Endometrial microvascular endothelial cells (primary cell): ENCODE measurements around the gene DOCK6. TPM values are rescaled to one million over a fixed set of nuclear protein-coding genes. Genes with fewer than 3 reads are reported as not detected.

Experiments used
- in situ Hi-C: cut with HindIII; loops from 2 replicates; pipeline ENCODE4 v1.10.0; 2017; ENCODE audit warnings: low sequenced_read_pairs, low pct_unique_long_range_greater_than_20kb; ENCODE audit errors: inconsistent ontology term
- total RNA-seq: library from RNA; depleted of rRNA; stranded (reverse); fragments of >200 nt; gene quantifications from one replicate; pipeline ENCODE4 v1.2.3, GENCODE V29; 2015; ENCODE audit errors: inconsistent ontology term

Gene DOCK6
- total RNA-seq, 1 donor from 2014 or later, result 78.6 TPM

DNA sequence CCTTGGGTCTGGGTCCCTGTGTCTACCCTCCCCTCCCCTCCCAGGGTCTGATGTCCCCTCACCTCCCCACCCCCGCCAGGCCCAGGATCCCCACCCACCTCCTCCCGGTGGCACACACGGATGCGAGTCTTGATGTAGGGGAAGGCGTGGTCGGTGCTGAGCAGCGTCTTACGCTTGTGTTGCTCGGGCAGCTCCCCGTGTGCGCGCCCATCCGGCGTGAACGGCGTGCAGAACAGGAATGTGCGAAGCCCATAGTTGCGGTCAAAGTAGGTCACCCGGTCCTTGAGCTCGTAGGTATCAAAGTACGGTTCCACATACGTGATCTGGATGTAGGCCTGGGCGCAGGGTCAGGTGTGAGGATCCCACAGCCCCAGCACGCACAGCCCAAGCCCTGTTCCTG, 60.5 kb downstream of the DOCK6 start:
- in situ Hi-C loops, result no loop called here

DNA sequence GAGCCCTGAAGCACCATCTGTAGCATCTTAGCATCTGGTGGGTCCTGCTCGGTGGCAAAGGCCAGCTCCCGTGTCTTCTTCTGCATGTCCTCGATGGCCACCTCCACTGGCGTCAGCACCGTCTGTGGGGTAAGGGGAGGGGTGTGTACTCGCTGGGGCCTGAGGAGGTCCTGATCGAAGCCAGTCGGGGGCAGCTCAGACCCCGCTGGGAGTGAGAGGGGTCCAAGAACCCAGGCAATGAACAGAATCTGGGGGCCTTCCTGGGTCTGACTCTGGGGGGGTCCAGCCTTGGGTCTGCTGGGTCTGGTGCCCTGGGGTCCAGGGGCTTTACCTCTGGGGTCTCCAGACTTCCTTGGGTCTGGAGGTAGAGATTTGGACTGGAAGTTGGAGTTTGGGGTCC, 61.4 kb downstream of the DOCK6 start:
- in situ Hi-C loops, result no loop called here

DNA sequence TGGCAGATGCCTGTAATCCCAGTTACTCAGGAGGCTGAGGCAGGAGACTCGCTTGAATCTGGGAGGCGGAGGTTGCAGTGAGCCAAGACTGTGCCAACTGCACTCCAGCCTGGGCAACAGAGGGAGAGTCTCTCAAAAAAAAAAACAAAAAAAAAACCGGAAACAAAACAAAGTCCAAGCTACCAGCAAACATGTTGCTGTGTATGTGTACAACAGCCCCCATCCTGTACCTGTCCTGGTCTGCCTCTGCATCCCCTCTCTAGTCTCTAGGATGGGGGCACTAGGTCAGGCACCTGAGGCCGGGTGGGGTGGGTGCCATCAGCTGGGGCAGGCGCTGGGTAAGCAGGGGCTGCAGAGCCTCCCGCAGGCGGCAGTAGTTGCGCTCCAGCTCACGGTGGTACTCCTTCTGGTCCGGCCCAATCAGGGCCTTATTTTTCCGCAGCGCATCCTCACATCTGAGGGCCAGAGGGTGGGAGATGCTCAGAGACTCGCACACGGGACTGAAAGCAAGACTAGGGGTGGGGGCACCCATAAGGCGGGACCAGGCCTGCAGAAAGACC, 62.2 kb downstream of the DOCK6 start:
- in situ Hi-C loops, result no loop called here

DNA sequence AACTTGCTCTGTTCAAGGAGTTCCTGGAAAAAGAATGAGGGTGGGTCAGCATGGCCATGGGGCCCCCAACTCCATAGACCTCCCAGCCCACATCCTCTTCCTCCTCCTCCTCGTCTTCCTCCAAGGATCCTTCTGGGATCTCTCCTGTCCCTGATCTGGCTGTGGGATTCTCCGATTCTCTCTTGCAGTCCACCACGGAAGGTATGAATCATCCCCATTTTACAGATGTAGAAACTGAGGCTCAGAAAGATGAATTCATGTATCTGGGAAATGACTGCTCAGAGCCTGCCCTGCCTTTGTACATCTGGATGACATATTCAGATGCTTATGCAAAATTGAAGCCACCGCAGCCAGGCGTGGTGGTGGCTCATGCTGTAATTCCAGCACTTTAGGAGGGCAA, 62.8 kb downstream of the DOCK6 start:
- in situ Hi-C loops, result no loop called here

DNA sequence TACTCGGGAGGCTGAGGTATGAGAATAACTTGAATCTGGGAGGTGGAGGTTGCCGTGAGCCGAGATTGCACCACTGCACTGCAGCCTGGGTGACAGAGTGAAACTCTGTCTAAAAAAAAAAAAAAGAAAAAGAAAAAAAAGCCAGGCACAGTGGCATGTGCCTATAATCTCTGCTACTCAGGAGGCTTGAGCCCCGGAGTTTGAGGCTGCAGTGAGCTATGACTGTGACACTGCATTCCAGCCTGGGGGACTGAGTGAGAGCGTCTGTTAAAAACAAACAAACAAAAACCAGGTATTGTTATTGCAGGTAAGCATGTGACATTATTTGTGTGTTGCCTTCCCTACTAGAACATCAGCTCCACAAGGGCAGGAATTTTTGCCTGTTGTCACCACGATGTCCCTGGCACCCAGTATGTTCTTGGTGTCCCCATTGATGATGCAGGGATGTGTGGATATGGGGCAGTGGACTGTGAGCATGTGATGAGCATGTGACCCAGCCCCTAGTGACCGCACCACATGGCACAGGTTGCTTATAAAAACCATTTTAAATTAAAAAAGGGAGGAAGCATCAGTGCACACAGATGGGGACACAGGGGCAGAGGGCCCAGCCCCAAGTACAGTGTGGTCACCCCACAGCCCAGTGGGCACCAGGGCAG, 63.4 kb downstream of the DOCK6 start:
- in situ Hi-C loops, result no loop called here

DNA sequence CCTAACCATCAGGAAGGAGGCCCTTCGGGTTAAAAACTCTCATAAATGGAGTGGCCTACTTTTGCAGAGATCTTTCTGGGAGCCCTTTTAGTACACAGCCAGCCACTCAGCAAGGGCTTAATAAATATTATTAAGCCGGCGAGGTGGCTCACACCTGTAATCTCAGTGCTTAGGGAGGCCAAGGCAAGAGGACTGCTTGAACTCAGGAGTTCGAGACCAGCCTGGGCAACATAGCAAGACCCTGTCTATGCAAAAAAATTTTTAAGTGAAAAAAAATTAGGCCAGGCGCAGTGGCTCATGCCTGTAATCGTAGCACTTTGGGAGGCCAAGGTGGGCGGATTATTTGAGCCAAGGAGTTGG, 64.2 kb downstream of the DOCK6 start:
- in situ Hi-C loops, result no loop called here

DNA sequence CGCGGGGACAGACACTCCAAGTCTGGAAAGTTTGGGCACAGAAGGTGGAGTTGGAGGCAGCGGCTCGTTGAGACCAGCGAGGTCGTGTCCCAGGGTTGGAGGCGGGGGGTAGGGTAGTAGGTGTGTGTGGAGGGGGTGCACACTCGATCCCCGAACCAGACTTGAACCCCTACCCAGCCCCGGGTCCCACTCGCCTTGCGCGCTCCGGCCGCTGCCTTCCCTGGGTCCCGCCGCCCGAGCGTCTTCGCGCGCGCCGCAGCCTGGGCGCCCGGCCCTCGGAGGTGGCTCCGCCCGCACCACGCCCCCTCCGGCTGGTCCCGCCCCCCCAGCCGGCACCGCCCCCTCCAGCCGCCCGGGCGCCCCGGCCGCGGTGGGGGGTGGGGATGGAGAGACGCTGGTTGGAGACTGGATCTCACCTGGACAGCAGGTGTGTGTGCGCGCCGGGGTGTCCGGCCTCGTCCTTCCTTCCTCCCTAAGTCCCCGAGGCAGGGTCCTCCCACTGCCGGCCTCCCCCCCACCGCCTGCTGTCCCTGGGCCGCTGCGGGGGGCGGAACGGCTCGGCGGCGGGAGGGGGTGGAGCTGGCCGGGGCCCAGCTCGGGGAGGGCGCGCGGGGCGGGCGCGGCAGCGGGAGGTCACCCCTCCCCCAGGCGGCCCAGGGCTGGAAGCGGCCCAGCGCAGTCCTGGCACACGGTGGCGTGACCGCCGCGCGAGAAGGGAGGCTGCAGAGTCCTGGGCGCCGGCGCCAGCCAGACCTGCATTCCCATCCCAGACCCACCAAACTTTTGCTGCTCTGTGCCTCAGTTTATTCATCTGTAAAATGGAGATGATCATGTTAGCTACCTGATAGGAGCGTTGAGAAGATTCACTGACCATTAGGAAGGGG, 64.8 kb downstream of the DOCK6 start, which contains the start of gene KANK2:
Gene KANK2, minus strand, starts transcription at position 255 of the 884 bp plus-strand sequence. CDS start 3,034 bp downstream, outside the sequence.
- in situ Hi-C loops, result no loop called here

DNA sequence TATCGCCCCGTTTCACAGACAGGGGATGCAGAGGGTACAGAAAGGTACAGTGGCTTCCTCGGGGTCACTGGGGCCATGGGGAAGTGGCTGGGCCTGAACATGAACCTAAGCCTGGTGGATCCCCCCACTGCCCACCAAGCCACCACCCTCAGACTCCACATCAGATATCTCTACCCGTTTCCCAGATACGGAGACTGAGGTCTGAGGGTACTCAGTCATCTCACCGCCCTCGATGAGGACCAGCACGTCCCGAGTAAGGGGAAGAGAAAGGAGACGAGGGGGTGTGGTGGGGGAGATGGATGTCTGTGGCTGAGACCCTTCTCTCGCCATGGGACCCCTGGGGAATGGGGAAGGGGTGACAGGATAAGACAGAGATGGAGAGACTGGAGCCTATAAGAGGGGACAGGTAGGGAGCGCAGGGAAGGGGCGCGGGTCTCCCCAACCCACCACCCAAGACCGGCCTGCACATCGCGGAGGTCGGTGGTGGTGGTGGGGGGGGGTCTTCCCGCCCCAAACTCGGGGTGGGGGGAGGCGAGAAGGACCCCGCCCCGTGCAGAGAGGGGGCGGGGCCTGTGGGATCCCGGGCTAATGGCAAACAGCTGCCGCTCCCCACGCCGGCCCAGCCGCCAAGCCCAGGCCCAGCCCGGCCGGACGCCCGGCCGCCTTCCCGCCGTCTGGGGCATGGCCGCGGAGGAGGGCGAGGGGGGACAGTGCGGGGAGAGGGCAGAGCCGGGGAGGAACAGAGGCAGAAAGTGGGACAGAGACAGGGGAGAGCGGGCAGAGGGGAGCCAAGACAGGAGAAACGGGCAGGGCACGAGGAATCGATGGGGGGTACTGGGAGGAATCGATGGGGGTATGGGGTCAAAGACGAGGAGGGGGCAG, 65.7 kb downstream of the DOCK6 start:
- in situ Hi-C loops, result no loop called here

DNA sequence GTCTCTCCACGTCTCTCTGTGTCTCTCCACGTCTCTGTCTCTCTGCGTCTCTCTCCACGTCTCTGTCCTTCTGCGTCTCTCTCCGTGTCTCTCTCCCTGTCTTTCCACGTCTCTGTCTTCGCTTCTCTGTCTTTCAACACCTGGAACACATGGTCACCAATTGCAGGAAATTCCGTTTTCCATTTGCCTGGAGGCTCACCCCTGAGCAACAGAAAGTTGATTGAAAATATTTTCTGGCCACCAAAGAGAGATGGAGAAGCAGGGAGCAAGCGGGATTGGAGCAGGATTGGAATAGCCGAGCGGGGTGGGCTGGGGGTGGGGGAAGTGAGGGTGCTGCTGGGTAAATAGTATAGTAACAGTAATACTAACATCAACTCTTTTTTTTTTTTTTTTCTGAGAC, 66.6 kb downstream of the DOCK6 start:
- in situ Hi-C loops, result no loop called here

DNA sequence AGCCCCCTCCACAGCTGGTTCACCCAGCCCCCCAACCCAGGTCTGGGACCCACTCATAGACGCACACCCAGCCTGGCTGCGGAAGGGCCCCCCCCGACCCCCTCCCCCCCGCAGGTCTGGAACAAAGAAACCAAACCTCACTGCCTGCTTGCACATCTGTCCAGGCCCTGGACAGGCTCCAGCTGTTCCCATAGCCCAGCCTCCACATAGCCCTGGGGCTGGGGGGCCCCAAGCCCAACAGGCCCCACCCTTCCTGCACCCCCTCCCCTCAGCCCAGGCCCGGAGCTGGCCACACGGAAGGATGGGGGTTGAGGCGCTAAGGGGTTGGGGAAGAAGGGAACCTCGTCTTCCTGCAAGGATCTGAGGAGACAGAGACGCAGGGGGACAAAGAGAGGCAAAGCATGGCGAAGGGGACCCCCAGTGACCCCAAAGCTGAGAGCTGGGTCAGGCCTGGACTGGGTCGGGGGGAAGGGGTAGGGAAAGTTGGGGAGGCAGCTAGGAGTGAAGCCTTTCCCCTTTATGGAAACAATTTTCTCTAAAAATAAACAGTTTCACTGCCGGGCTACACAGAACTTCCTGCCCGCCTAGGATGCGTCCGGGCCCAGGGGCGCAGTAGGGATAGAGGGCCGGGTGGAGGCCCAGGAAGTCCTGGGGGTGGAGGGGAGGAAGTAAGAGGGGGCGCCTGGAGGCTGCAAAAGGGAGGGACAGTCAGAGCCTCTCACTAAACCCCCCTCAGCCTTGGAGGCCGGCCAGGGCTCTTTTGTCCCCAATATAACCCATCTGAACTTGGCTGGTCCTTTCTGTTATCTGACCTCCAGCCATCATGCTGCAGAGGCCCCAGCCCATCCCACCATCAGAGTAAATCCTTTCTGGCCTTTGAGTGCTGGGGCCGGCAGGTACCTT, 67.4 kb downstream of the DOCK6 start:
- in situ Hi-C loops, result no loop called here

DNA sequence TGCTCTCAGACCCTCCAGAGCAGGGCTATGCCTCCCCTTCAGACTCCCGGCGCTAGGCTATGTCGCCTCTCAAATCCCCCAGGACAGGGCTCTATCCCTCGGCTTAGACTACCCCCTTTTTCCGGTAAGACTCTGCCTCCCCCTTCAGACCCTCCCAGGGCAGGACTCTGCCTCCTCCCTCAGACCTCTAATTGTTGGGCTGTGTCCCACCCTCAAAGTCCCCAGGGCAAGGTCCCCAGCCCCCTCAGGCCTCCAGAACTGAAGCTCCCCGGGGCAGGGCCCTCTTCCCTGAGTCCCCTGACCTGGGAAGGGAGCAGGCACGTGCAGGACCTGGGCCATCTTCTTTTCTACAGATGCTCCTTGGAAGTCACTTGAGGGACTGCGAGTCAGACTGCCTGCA, 68.2 kb downstream of the DOCK6 start:
- in situ Hi-C loops, result no loop called here

DNA sequence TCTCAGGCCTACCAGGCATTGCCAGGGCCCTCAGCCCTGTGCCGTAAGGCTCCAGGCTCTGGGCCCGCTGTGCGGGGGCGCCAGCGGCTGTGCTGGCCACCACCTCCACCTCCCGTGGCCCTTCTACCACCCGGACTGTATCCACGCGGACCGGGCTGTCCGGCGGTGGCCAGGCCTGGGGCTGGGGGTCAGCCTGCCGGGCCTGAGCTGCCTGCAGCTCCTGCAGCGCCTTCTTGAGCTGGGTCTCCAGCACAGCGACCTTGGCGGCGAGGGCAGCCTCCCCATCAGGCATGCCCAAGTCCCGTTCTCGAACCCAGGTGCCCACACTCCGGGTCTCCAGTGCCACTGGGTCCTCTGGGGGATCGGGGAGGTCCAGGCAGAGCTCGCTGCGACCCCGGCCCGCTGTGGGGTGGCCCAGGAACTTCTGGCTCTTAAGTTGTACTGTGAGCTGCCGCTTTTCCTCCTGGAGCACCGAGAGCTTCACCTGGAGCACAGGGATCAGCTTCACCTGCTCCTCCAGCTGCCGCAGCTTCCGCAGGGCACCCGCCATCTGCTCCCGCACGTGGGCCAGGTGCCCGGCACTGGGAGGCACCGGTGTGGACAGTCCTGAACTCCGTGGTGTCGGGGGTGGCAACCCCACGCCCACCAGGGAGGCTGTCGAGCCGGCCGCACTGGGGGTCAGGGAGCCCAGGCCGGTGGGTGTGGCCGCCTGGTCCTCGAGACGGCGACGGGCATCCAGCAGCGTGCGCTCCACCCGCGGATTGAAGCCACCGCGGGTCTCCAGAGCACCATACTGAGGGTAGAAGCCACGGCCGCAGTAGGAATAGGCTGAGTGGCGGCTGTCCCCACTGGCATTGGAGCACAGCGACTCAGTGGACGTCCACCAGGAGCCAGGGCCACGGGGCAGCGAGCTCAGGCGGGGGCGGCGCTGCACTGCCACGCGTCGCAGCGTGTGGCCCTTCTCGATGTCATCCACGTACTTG, 69.1 kb downstream of the DOCK6 start:
- in situ Hi-C loops, result no loop called here

DNA sequence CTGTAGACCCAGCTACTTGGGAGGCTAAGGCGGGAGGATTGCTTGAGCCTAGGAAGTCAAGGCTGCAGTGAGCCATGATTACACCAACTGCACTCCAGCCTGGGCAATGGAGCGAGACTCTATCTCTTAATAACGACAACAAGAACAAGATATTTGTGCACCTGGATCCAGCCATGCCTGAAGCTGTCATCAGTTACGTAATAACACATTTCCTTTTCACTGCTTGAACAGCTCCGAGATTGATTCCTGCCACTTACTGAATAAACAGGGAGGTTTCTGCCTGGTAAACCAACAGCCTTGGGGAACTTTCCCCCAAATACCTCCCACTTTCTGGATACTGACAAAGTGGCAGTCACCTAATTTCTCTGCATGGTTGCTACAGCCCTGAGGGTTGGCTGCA, 70.4 kb downstream of the DOCK6 start:
- in situ Hi-C loops, result no loop called here

DNA sequence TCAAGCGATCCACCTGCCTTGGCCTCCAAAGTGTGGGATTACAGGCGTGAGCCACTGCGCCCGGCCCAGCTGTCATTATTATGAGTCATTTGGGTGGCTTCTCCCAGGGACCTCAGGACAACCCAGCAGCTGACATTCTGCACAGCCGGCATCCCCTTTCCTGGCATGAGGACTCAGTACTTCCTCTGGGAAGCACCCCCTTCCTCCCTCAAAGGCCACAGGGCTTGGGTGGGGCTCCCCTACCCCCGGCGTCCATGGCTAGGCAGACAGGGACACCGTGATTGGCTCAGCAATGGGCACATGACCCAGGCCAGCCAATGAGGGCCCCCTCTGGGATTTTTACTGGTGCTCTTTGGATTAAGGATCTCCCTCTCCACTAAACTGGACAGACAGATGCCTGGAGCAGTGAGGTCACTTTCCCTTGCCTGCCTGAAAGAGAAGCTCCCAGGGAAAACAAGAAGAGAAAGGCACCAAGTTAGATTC, 71.0 kb downstream of the DOCK6 start:
- in situ Hi-C loops, result no loop called here

DNA sequence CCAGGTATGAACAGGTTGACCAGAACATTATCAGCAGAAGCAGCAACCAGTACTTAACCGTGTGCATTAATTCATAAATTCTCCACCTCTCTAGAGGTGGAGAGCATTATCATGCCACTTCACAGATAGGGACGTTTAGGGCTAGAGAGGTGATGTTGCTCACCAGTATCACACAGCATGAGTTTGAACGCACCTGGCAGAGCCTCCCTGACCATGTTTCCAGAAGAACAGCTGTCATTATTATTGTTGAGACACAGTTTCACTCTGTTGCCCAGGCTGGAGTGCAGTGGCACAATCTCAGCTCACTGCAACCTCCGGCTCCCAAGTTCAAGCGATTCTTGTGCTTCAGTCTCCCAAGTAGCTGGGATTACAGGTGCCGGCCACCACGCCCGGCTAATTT, 71.8 kb downstream of the DOCK6 start:
- in situ Hi-C loops, result no loop called here

DNA sequence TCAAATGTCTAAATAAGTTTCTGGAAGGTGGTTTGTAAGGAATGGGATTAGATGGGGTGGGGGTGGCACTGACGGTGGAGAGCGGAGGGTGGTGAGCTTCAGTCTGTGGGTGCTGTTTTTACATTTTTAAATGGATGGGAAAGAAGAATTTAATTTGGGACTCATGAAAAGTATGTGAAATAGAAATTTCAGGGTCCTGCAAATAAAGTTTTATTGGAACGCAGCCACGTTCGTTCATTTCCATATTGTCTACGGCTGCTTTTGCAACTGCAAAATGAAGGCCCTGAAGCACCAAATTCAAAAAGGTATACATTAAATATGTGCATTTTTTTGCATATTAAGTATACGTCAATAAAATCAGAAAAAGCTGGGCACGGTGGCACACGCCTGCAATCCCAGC, 74.9 kb downstream of the DOCK6 start:
- in situ Hi-C loops, result no loop called here

DNA sequence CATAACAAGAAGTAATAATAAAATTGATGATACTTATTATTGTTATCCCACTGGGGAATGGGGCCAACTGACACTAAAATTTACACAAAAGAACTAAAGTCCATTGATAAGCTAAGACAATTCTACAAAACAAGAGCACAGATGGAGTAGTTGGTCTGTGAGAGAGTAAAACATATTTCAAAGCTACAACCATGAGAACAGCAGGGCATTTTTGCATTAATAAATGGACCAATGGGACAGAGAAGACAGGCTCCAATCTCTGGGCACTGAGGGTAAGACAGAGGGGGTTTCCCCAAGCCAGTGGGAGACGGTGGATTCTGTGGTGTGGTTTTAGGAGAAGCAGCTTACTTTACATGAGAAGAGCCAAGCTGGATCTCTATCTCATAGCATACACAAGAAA, 79.3 kb downstream of the DOCK6 start:
- in situ Hi-C loops, result no loop called here
